GM12878 (cell line): ENCODE results near the gene DIP2B. TPM values are rescaled to one million over a fixed set of nuclear protein-coding genes. Genes with fewer than 3 reads are reported as not detected.

Source experiments
- ATAC-seq: fragments of 200-7000 bp; cut with Tn5 transposase; 3 replicates; pipeline ENCODE4 v1.9.1; 2020; ENCODE audit warnings: mild to moderate bottlenecking, moderate library complexity
- BruUV-seq: library from RNA; stranded (reverse); fragments of 400-500 nt; replicated peaks from 2 replicates; lab custom pipeline; 2021; lab: Mats Ljungman, UMichigan
- CTCF ChIA-PET: fragments of 300-600 bp; sonication (Branson Sonifier 250); formaldehyde crosslinking; extraction: SDS; loops from one replicate; lab custom pipeline; 2021; ENCODE audit warnings: inconsistent platforms; lab: Yijun Ruan, JAX
- POLR2A ChIA-PET: fragments of 350-600 bp; formaldehyde crosslinking; extraction: SDS; loops from one replicate; lab custom pipeline; 2021; ENCODE audit warnings: inconsistent platforms; lab: Charles Lee
- RAD21 ChIA-PET: fragments of 300-600 bp; sonication (Branson Sonifier 250); formaldehyde crosslinking; loops from one replicate; lab custom pipeline; 2023; ENCODE audit warnings: antibody characterized with exemption; ENCODE audit not compliant: unreplicated experiment; lab: Charles Lee
- SMC1A ChIA-PET: fragments of 300-600 bp; sonication (Branson Sonifier 250); formaldehyde crosslinking; loops from one replicate; lab custom pipeline; 2023; ENCODE audit not compliant: unreplicated experiment, uncharacterized antibody; lab: Charles Lee
- DNase-seq: peaks from one replicate; pipeline ENCODE4 v3.0.0-alpha.2; 2011; ENCODE audit warnings: low read depth, low spot score
- FAIRE-seq: peaks from 3 replicates; lab custom pipeline; 2011; peaks lifted over from hg19 to GRCh38; lab: Jason Lieb, UNC
- H2AFZ ChIP-seq: 2 replicates; pipeline ENCODE4 v1.6.0; 2011; ENCODE audit warnings: low read depth, low read length, control low read depth; ENCODE audit not compliant: control insufficient read depth
- H3K27ac ChIP-seq: 2 replicates; pipeline ENCODE4 v1.5.1; 2011; ENCODE audit warnings: control low read depth; ENCODE audit not compliant: control insufficient read depth, insufficient read depth
- H3K27me3 ChIP-seq, 2 experiments: replicated peaks in 1 of 2; 2 replicates each; pipeline versions ENCODE4 v1.6.0 to v1.6.1; 2011; ENCODE audit warnings: low read length in 1 of 2; ENCODE audit not compliant: control insufficient read depth in 2 of 2, insufficient read depth in 2 of 2
- H3K36me3 ChIP-seq, 2 experiments: 2 replicates each; pipeline ENCODE4 v1.5.1; 2011; ENCODE audit warnings: low read length in 1 of 2; ENCODE audit not compliant: control insufficient read depth in 2 of 2, insufficient read depth in 2 of 2
- H3K4me1 ChIP-seq: 2 replicates; pipeline ENCODE4 v1.6.1; 2011; ENCODE audit warnings: mild to moderate bottlenecking, low read length, moderate library complexity, mixed read lengths; ENCODE audit not compliant: control insufficient read depth, insufficient read depth
- H3K4me2 ChIP-seq: 2 replicates; pipeline ENCODE4 v1.6.0; 2011; ENCODE audit warnings: control low read depth; ENCODE audit not compliant: control insufficient read depth, insufficient read depth
- H3K4me3 ChIP-seq: fragments of 200-600 bp; sonication (generic); 2 replicates; pipeline ENCODE4 v1.5.1; 2016
- H3K79me2 ChIP-seq: 2 replicates; pipeline ENCODE4 v1.6.0; 2011; ENCODE audit warnings: low read length; ENCODE audit not compliant: control insufficient read depth, insufficient read depth
- H3K9ac ChIP-seq: 2 replicates; pipeline ENCODE4 v1.8.0; 2011; ENCODE audit warnings: low read length, control low read depth, mixed read lengths; ENCODE audit not compliant: control insufficient read depth, insufficient read depth
- H3K9me3 ChIP-seq: replicated peaks from 3 replicates; pipeline ENCODE4 v1.5.1; 2011; ENCODE audit warnings: mild to moderate bottlenecking, low read length; ENCODE audit not compliant: control insufficient read depth, insufficient read depth
- H4K20me1 ChIP-seq: 2 replicates; pipeline ENCODE4 v1.6.0; 2011; ENCODE audit not compliant: control insufficient read depth, insufficient read depth
- ASH2L ChIP-seq: fragments of 300-600, 200-600 bp; sonication (generic); IDR thresholded peaks from 2 replicates; pipeline ENCODE4 v1.6.1; 2017; ENCODE audit warnings: low read depth, mild to moderate bottlenecking, borderline replicate concordance
- BACH1 ChIP-seq: fragments of 450-650 bp; IDR thresholded peaks from 2 replicates; pipeline ENCODE4 v1.6.1; 2017; ENCODE audit warnings: mild to moderate bottlenecking, borderline replicate concordance
- FOXM1 ChIP-seq: IDR thresholded peaks from 2 replicates; pipeline ENCODE4 v1.6.1; 2012; ENCODE audit warnings: low read depth, mild to moderate bottlenecking, inconsistent platforms, low read length, moderate library complexity
- GATAD2B ChIP-seq: fragments of 450-650 bp; conservative IDR thresholded peaks from 2 replicates; pipeline ENCODE4 v1.6.1; 2017; ENCODE audit warnings: low read depth, mild to moderate bottlenecking, moderate library complexity
- IRF5 ChIP-seq: fragments of 450-650 bp; IDR thresholded peaks from 2 replicates; pipeline ENCODE4 v1.6.1; 2017; ENCODE audit warnings: borderline replicate concordance
- MYB ChIP-seq: fragments of 150-350 bp; IDR thresholded peaks from 2 replicates; pipeline ENCODE4 v1.6.1; 2014; ENCODE audit warnings: mild to moderate bottlenecking, low read depth, low read length, borderline replicate concordance
- NFYA ChIP-seq: IDR thresholded peaks from 2 replicates; pipeline ENCODE4 v1.6.1; 2011; ENCODE audit warnings: low read depth, mild to moderate bottlenecking, low read length, improper control_type of control experiment, borderline replicate concordance
- PML ChIP-seq: IDR thresholded peaks from 2 replicates; pipeline ENCODE4 v1.6.1; 2012; ENCODE audit warnings: low read length, inconsistent platforms
- POLR2AphosphoS2 ChIP-seq: IDR thresholded peaks from 2 replicates; pipeline ENCODE4 v1.6.1; 2011; ENCODE audit warnings: low read depth, mild to moderate bottlenecking, low read length, improper control_type of control experiment, moderate library complexity
- RAD21 ChIP-seq: IDR thresholded peaks from 2 replicates; pipeline ENCODE4 v1.6.1; 2011; ENCODE audit warnings: mild to moderate bottlenecking, low read depth, low read length, moderate library complexity; ENCODE audit not compliant: insufficient read depth
- SMC3 ChIP-seq: IDR thresholded peaks from 2 replicates; pipeline ENCODE4 v1.6.1; 2011; ENCODE audit warnings: low read length, improper control_type of control experiment, borderline replicate concordance
- TBL1XR1 ChIP-seq: IDR thresholded peaks from 2 replicates; pipeline ENCODE4 v1.6.1; 2012; ENCODE audit warnings: low read depth, low read length, improper control_type of control experiment
- YY1 ChIP-seq: IDR thresholded peaks from 2 replicates; pipeline ENCODE4 v1.6.1; 2011; ENCODE audit warnings: low read depth, mild to moderate bottlenecking, low read length
- ZNF207 ChIP-seq: fragments of 450-650 bp; IDR thresholded peaks from 2 replicates; pipeline ENCODE4 v1.6.1; 2014; ENCODE audit warnings: antibody characterized with exemption, mild to moderate bottlenecking, borderline replicate concordance
- WGBS: methylation state at CpG from one replicate; pipeline ENCODE4 v1.1.6; 2016; ENCODE audit warnings: low lambda C conversion rate; ENCODE audit not compliant: insufficient replicate concordance, insufficient coverage; ENCODE audit errors: missing lambda C conversion rate; 5-methylcytosine and 5-hydroxymethylcytosine counted together
- in situ Hi-C: fragments of 300-500 bp; cut with MboI; formaldehyde crosslinking; loops from 9 replicates; pipeline ENCODE4 v1.14.3; 2018; ENCODE audit warnings: mixed read lengths
- intact Hi-C: fragments of 100-400 bp; cut with micrococcal nuclease; formaldehyde crosslinking; loops from one replicate; pipeline ENCODE4 v1.14.2; 2022; ENCODE audit not compliant: unreplicated experiment
- polyA plus RNA-seq, 11 experiments: library from polyadenylated mRNA; depleted of rRNA in 4 of 11; unstranded in 6 of 11; stranded (reverse) in 5 of 11; fragments of >200 nt; fragmentation: Nextera tagmentation in 4 of 11; fragmentation: Illumina TruSeq in 1 of 11; extraction: Ambion mirVana in 4 of 11; extraction: Trizol in 1 of 11; gene quantifications; 1 replicate in 1 of 11; 2 replicates in 10 of 11; pipeline versions ENCODE4 v1.2.1 to v1.2.3, GENCODE V29; 2011 to 2016; ENCODE audit warnings: inconsistent platforms in 2 of 11, missing spikeins in 2 of 11, low read depth in 1 of 11
- total RNA-seq, 4 experiments: library from RNA; depleted of rRNA in 3 of 4; stranded (reverse); fragments of >200 nt in 3 of 4; fragmentation: Illumina TruSeq in 1 of 4; extraction: Trizol in 1 of 4; gene quantifications; 2 replicates each; pipeline versions ENCODE4 v1.2.1 to v1.2.3, GENCODE V29; 2013 to 2021

Gene DIP2B
- total and polyA plus RNA-seq, 10 of the 15 experiments (the other 5 are each of a cell fraction or from before 2014, with no cell fraction given) = 4.5 to 30.0 (median 18.6) TPM

GRCh38 chr12:50636505-50636904 is 131.7 kb downstream of the DIP2B start:
- ChIA-PET RAD21 (interaction anchor here (0.8 to 2.7 kb wide), 6 partner anchors 97 to 132 kb away, joined by 3 to 16 read pairs (median 7); partner anchors contain the start of gene DIP2B), CTCF (interaction anchor here (0.9 to 4.3 kb wide), 2 partner anchors 122 to 129 kb away, joined by 3 to 59 read pairs; partner anchors contain the start of gene DIP2B), POLR2A (interaction anchor here (1.3 kb wide), 1 partner anchor 127 kb away, joined by 7 read pairs; no protein-coding TSS in a partner anchor), SMC1A (interaction anchor here (1.1 to 3.8 kb wide), 4 partner anchors 28 to 132 kb away, joined by 4 to 52 read pairs (median 6); partner anchors contain the start of gene DIP2B)
- Histone ChIP-seq H2AFZ (no peak overlapping the region), H3K4me3 (no peak overlapping the region), H4K20me1 (no peaks in the 10 kb centered on the region), H3K4me1 (peaks cover 4% of the 10 kb centered on the region; the same call in 1 of the 2 replicates), H3K36me3 (peaks cover 0 to 2% of the 10 kb centered on the region in 2 experiments; a peak in 3 of 4 replicates), H3K27ac (no peak overlapping the region)
- 96% methylated on average over 3 of the region's 3 CpGs for WGBS
- no peak for FAIRE-seq
- BruUV-seq = no TSS peak
- ATAC-seq = no peak
- no peak for TF ChIP-seq ASH2L
- no peak for TF ChIP-seq POLR2AphosphoS2
- TF ChIP-seq BACH1 = no peak
- TF ChIP-seq FOXM1 = no peak
- no peak for TF ChIP-seq GATAD2B
- no peak for TF ChIP-seq IRF5
- no peak for TF ChIP-seq RAD21
- TF ChIP-seq MYB = no peak
- TF ChIP-seq YY1 = no peak
- TF ChIP-seq SMC3 = no peak
- TF ChIP-seq PML = no peak
- TF ChIP-seq NFYA = no peak
- no peak for TF ChIP-seq ZNF207
- TF ChIP-seq TBL1XR1 = no peak
- TF ChIP-seq, all 136 proteins: peak for 0
- no peak for DNase-seq
- H3K9me3 ChIP-seq = no peaks in the 10 kb centered on the region
- H3K79me2 ChIP-seq = peaks cover 7% of the 10 kb centered on the region
- in situ Hi-C loops = loop anchor here (5.0 kb wide), 1 partner anchor 129 kb away; no protein-coding TSS in a partner anchor
- no peaks in the 10 kb centered on the region for H3K27me3 ChIP-seq
- H3K4me2 ChIP-seq = no peak overlapping the region
- intact Hi-C loops = no loop called here
- H3K9ac ChIP-seq = no peak overlapping the region
